DMS114 treated with DMSO at 0.1 percent for 48 hours (cell line): ENCODE measurements around the gene GRAMD4.

Source experiments
- DNase-seq: peaks from one replicate; lab custom pipeline; 2025; ENCODE audit not compliant: unreplicated experiment; lab: John Stamatoyannopoulos, UW

GRAMD4 gene

GRCh38 chr22:46596032-46596441 is 24.1 kb upstream of the GRAMD4 start:
- no peak for DNase-seq

GRCh38 chr22:46596819-46597218 is 23.4 kb upstream of the GRAMD4 start:
- no peak for DNase-seq

- no peak for DNase-seq
Observed at GRCh38 chr22:46598224-46598623, 22.0 kb upstream of the GRAMD4 start.

- no peak for DNase-seq
Observed at GRCh38 chr22:46598737-46599424, 21.3 kb upstream of the GRAMD4 start.

GRCh38 chr22:46600273-46600796 is 19.9 kb upstream of the GRAMD4 start:
- DNase-seq, result no peak

- no peak for DNase-seq
Observed at GRCh38 chr22:46602025-46602424, 18.2 kb upstream of the GRAMD4 start.

GRCh38 chr22:46604306-46604690 is 15.9 kb upstream of the GRAMD4 start:
- DNase-seq, result no peak

GRCh38 chr22:46605117-46605516 is 15.1 kb upstream of the GRAMD4 start:
- DNase-seq, result no peak

- no peak for DNase-seq
Observed at GRCh38 chr22:46606886-46607285, 13.3 kb upstream of the GRAMD4 start.

- no peak for DNase-seq
Observed at GRCh38 chr22:46607483-46608114, 12.6 kb upstream of the GRAMD4 start.

- DNase-seq, result no peak
Observed at GRCh38 chr22:46609175-46609690, 11.0 kb upstream of the GRAMD4 start.

GRCh38 chr22:46609724-46610201 is 10.4 kb upstream of the GRAMD4 start:
- DNase-seq, result no peak

- DNase-seq, result no peak
Observed at GRCh38 chr22:46610356-46610755, 9.8 kb upstream of the GRAMD4 start.

GRCh38 chr22:46611189-46611588 is 9.0 kb upstream of the GRAMD4 start:
- no peak for DNase-seq

- DNase-seq, result no peak
Observed at GRCh38 chr22:46612341-46612903, 7.8 kb upstream of the GRAMD4 start.

- no peak for DNase-seq
Observed at GRCh38 chr22:46612904-46613605, 7.1 kb upstream of the GRAMD4 start.

GRCh38 chr22:46613606-46614021 is 6.6 kb upstream of the GRAMD4 start:
- DNase-seq, result no peak

GRCh38 chr22:46614025-46614931 is 5.9 kb upstream of the GRAMD4 start:
- DNase-seq, result no peak

- no peak for DNase-seq
Observed at GRCh38 chr22:46617207-46617985, 2.8 kb upstream of the GRAMD4 start.
